Medulla oblongata (tissue), 1 donor: ENCODE measurements around the gene SH2B3.
"Not testable (repeated sequence)": the region's sequence is repeated elsewhere in the genome, so short reads cannot be mapped to it uniquely, and the experiment has no call there.

Experiments used
- DNase-seq: peaks from one replicate; pipeline ENCODE4 v3.0.0-alpha.2; 2015; ENCODE audit errors: extremely low spot score

The SH2B3 gene

GRCh38 chr12:111457577-111457976 is 51.9 kb downstream of the SH2B3 start:
- DNase-seq: no peak

GRCh38 chr12:111458546-111459172 is 52.9 kb downstream of the SH2B3 start:
- no peak for DNase-seq

- not testable (repeated sequence) for DNase-seq
Observed at GRCh38 chr12:111460111-111460510, 54.4 kb downstream of the SH2B3 start.

- no peak for DNase-seq
Observed at GRCh38 chr12:111462210-111462769, 56.6 kb downstream of the SH2B3 start.

- no peak for DNase-seq
Observed at GRCh38 chr12:111467092-111467856, 61.6 kb downstream of the SH2B3 start.

- no peak for DNase-seq
Observed at GRCh38 chr12:111467857-111468241, 62.1 kb downstream of the SH2B3 start.

GRCh38 chr12:111469401-111469800 is 63.7 kb downstream of the SH2B3 start:
- no peak for DNase-seq

GRCh38 chr12:111471236-111471635 is 65.5 kb downstream of the SH2B3 start:
- no peak for DNase-seq

GRCh38 chr12:111482462-111482861 is 76.7 kb downstream of the SH2B3 start:
- no peak for DNase-seq

GRCh38 chr12:111488271-111488670 is 82.5 kb downstream of the SH2B3 start:
- DNase-seq: no peak

GRCh38 chr12:111488798-111489197 is 83.1 kb downstream of the SH2B3 start:
- no peak for DNase-seq

GRCh38 chr12:111492979-111493378 is 87.3 kb downstream of the SH2B3 start:
- DNase-seq: not testable (repeated sequence)

GRCh38 chr12:111494676-111495075 is 89.0 kb downstream of the SH2B3 start:
- DNase-seq: no peak
